ENCODE data around the gene ALDOB. TPM values are rescaled to one million over a fixed set of nuclear protein-coding genes. Genes with fewer than 3 reads are reported as not detected.
A peak's percentile ranks its signal among the peaks of the same experiment; 100 is the strongest.

ALDOB gene
- total RNA-seq, 2 donors from 2014 or later = 3.4 to 33.1 TPM

- H3K4me3 ChIP-seq = no peak overlapping the region
- peak; percentile 67 for TF ChIP-seq CTCF (IDR thresholded peaks at IDR 0.05)
- no peak overlapping the region for H3K9ac ChIP-seq (ENCODE audit: low read depth in 2 of 2, low read length in 2 of 2)
- intact Hi-C loops (cut with DNase I) = no loop called here
- H3K27ac ChIP-seq = no peak overlapping the region
- H3K27me3 ChIP-seq = no peaks in the 10 kb centered on the region
- no peaks in the 10 kb centered on the region for H3K4me1 ChIP-seq
- H3K36me3 ChIP-seq = no peaks in the 10 kb centered on the region
- DNase-seq = peak; percentile 43
- no peaks in the 10 kb centered on the region for H3K9me3 ChIP-seq
These were observed 23.5 kb upstream of the ALDOB start for GRCh38 chr9:101458963-101459631.

- intact Hi-C loops (cut with DNase I) = no loop called here
- Histone ChIP-seq H3K4me1 (no peaks in the 10 kb centered on the region), H3K9me3 (no peaks in the 10 kb centered on the region), H3K27ac (no peak overlapping the region), H3K9ac (ENCODE audit: low read depth in 2 of 2, low read length in 2 of 2) (no peak overlapping the region), H3K4me3 (no peak overlapping the region), H3K27me3 (no peaks in the 10 kb centered on the region), H3K36me3 (no peaks in the 10 kb centered on the region)
- no peak for DNase-seq
- TF ChIP-seq CTCF (IDR thresholded peaks at IDR 0.05) = no peak
These were observed 21.4 kb upstream of the ALDOB start for GRCh38 chr9:101457003-101457402.

- no peak for TF ChIP-seq CTCF (IDR thresholded peaks at IDR 0.05)
- Histone ChIP-seq H3K27ac (no peak overlapping the region), H3K9me3 (no peaks in the 10 kb centered on the region), H3K9ac (ENCODE audit: low read depth in 2 of 2, low read length in 2 of 2) (no peak overlapping the region), H3K36me3 (no peaks in the 10 kb centered on the region), H3K4me1 (no peaks in the 10 kb centered on the region), H3K27me3 (no peaks in the 10 kb centered on the region), H3K4me3 (no peak overlapping the region)
- no peak for DNase-seq
- intact Hi-C loops (cut with DNase I) = no loop called here
These were observed 20.2 kb upstream of the ALDOB start for GRCh38 chr9:101455656-101456240.

- Histone ChIP-seq H3K4me3 (no peak overlapping the region), H3K27ac (no peak overlapping the region), H3K9ac (ENCODE audit: low read depth in 2 of 2, low read length in 2 of 2) (no peak overlapping the region), H3K27me3 (no peaks in the 10 kb centered on the region), H3K4me1 (no peaks in the 10 kb centered on the region), H3K9me3 (no peaks in the 10 kb centered on the region), H3K36me3 (no peaks in the 10 kb centered on the region)
- TF ChIP-seq CTCF (IDR thresholded peaks at IDR 0.05) = no peak
- DNase-seq = no peak
- intact Hi-C loops (cut with DNase I) = no loop called here
These were observed 18.4 kb upstream of the ALDOB start for GRCh38 chr9:101453776-101454570.

DNA sequence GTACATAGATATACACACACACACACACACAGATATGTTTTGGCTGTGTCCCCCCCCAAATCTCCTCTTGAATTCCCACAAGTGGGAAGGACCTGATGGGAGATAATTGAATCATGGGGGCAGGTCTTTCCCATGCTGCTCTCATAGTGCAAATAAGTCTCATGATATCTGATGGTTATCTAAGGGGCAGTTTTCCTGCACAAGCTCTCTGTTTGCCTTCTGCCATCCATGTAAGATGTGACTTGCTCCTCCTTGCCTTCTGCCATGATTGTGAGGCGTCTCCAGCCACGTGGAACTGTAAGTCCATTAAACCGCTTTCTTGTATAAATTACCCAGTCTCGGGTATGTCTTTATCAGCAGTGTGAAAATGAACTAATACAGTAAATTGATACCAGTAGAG, 15.9 kb upstream of the ALDOB start:
- TF ChIP-seq CTCF (IDR thresholded peaks at IDR 0.05) = no peak

More for the DNA sequence above, 15.9 kb upstream of the ALDOB start:
- no peaks in the 10 kb centered on the region for H3K27me3 ChIP-seq
- no peak overlapping the region for H3K27ac ChIP-seq
- no peak overlapping the region for H3K9ac ChIP-seq (ENCODE audit: low read depth in 2 of 2, low read length in 2 of 2)
- no peaks in the 10 kb centered on the region for H3K9me3 ChIP-seq
- no peaks in the 10 kb centered on the region for H3K36me3 ChIP-seq
- intact Hi-C loops (cut with DNase I) = no loop called here
- H3K4me1 ChIP-seq = no peaks in the 10 kb centered on the region
- no peak for DNase-seq
- H3K4me3 ChIP-seq = no peak overlapping the region

All from colonic mucosa (tissue), 4 donors.